GM18526 (cell line): ENCODE results near the gene FBXO38.

Experiments used
- POLR2A ChIP-seq: IDR thresholded peaks from 3 replicates; pipeline ENCODE4 v1.6.1; 2011; ENCODE audit not compliant: insufficient read length; ENCODE audit errors: extremely low read depth

FBXO38 gene

GRCh38 chr5:148383564-148384379 is at the start of gene FBXO38:
FBXO38 (plus strand) TSS chr5:148383958; CDS start chr5:148394777, 10,819 bp downstream.
- peak; percentile 77 for TF ChIP-seq POLR2A

GRCh38 chr5:148335259-148335658 is 48.5 kb upstream of the FBXO38 start, which contains the start of gene SPINK9:
SPINK9 (plus strand) TSS chr5:148335559; CDS start chr5:148335614, 55 bp downstream.
- TF ChIP-seq POLR2A, result no peak

- TF ChIP-seq POLR2A, result no peak
Observed at GRCh38 chr5:148336704-148337435, 46.9 kb upstream of the FBXO38 start.

- no peak for TF ChIP-seq POLR2A
Observed at GRCh38 chr5:148342371-148343045, 41.2 kb upstream of the FBXO38 start.

- TF ChIP-seq POLR2A, result no peak
Observed at GRCh38 chr5:148343046-148343407, 40.7 kb upstream of the FBXO38 start.

- TF ChIP-seq POLR2A, result no peak
Observed at GRCh38 chr5:148343603-148344487, 39.9 kb upstream of the FBXO38 start.

GRCh38 chr5:148347706-148348105 is 36.1 kb upstream of the FBXO38 start:
- no peak for TF ChIP-seq POLR2A

- no peak for TF ChIP-seq POLR2A
Observed at GRCh38 chr5:148352696-148353095, 31.1 kb upstream of the FBXO38 start.

GRCh38 chr5:148353634-148354033 is 30.1 kb upstream of the FBXO38 start:
- no peak for TF ChIP-seq POLR2A

- TF ChIP-seq POLR2A, result no peak
Observed at GRCh38 chr5:148364343-148364742, 19.4 kb upstream of the FBXO38 start.

- no peak for TF ChIP-seq POLR2A
Observed at GRCh38 chr5:148368299-148368698, 15.5 kb upstream of the FBXO38 start.

- TF ChIP-seq POLR2A, result no peak
Observed at GRCh38 chr5:148372166-148372725, 11.5 kb upstream of the FBXO38 start.

GRCh38 chr5:148372893-148373292 is 10.9 kb upstream of the FBXO38 start:
- TF ChIP-seq POLR2A, result no peak

- no peak for TF ChIP-seq POLR2A
Observed at GRCh38 chr5:148374690-148375360, 8.9 kb upstream of the FBXO38 start.
